Measurements from ENCODE around the gene ATF7. TPM values are rescaled to one million over a fixed set of nuclear protein-coding genes. Genes with fewer than 3 reads are reported as not detected.

Gene ATF7
- total and polyA plus RNA-seq, 9 of the 15 experiments (the other 6 are each of a cell fraction or from before 2014, with no cell fraction given) = 10.6 to 30.4 (median 20.7) TPM

DNA sequence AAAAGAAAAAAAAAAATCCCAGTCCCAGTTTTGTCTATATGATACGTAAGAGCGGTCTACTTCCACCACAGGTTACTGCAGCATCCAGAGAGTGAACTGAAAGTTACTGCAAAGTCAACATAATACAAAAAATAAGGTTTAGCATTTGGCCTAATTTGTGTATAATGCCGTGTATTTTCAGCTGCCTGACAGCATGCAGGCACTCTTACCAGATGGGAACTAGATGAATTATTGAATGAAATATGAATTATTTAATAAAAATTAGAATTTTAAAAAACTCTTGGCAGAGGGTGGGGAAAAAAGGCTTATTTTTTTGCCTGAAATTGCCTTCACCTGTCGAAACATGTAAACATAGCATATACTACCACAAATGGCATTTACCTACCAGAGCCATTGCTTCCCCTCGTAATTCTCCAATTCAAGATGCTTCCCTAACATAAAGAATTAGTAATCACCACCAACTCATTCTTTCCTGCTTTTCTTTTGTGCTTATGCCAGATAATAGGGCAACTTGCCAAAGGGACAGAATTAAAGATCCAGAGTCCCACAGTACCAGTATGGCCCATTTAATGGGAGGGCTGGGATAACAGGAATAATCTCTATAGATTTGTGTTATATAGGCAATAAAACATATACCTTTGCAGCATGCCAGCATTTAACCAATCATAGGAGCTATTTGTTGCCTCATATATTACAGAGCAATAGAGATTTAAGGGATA, 31.1 kb downstream of the ATF7 start:
- FAIRE-seq = no peak
- WGBS (ENCODE audit: insufficient coverage, low coverage, missing lambda C conversion rate) = 98% methylated on average over 4 of the region's 5 CpGs
- in situ Hi-C loops (cut with MboI) = no loop called here
- H3K9ac ChIP-seq (ENCODE audit: insufficient read depth in 1 of 2, low read depth in 2 of 2, low read length in 2 of 2) = no peak overlapping the region
- no peaks in the 10 kb centered on the region for H3K27me3 ChIP-seq (ENCODE audit: control insufficient read depth in 2 of 2, insufficient read depth in 2 of 2, low read length in 2 of 2)
- H3K4me2 ChIP-seq (ENCODE audit: insufficient read depth, low read length) = no peak overlapping the region
- H3K79me2 ChIP-seq (ENCODE audit: control insufficient read depth, insufficient read depth, low read length) = no peaks in the 10 kb centered on the region
- ChIA-PET CTCF (ENCODE audit: low intra/inter-chr PET ratio) (no interaction called here), POLR2A (interaction anchor here (1.5 kb wide), 2 partner anchors 14 to 16 kb away, joined by 3 to 4 read pairs; no protein-coding TSS in a partner anchor)
- no peak overlapping the region for H2AFZ ChIP-seq (ENCODE audit: low read depth, low read length)
- H3K9me1 ChIP-seq (ENCODE audit: control insufficient read depth, insufficient read depth, low read length) = no peaks in the 10 kb centered on the region
- no peak overlapping the region for H3K4me3 ChIP-seq
- H3K36me3 ChIP-seq (ENCODE audit: control insufficient read depth, insufficient read depth, low read length) = peaks cover 6% of the 10 kb centered on the region; the same call in 1 of the 3 replicates
- no peaks in the 10 kb centered on the region for H3K9me3 ChIP-seq (replicated peaks; ENCODE audit: control insufficient read depth, insufficient read depth, low read depth, low read length)
- ATAC-seq = no peak
- no peak for DNase-seq (ENCODE audit: extremely low read depth in 1 of 4, low spot score in 3 of 4)
- TF ChIP-seq KLF13 (tag; IDR thresholded peaks at IDR 0.05; ENCODE audit: borderline replicate concordance, low read depth) = no peak
- no peak for TF ChIP-seq MYC (IDR thresholded peaks at IDR 0.05; ENCODE audit: low read depth, low read length)
- TF ChIP-seq MYC (CRISPR knock-in tag; IDR thresholded peaks at IDR 0.05; ENCODE audit: borderline replicate concordance, low read depth) = no peak
- TF ChIP-seq CAMTA2 (CRISPR knock-in tag; conservative IDR thresholded peaks at IDR 0.05) = no peak
- no peak for TF ChIP-seq MIER1 (IDR thresholded peaks at IDR 0.05; ENCODE audit: low read depth)
- no peak for TF ChIP-seq HMG20A (CRISPR knock-in tag; conservative IDR thresholded peaks at IDR 0.05)
- no peak for TF ChIP-seq ILK (tag; IDR thresholded peaks at IDR 0.05; ENCODE audit: borderline replicate concordance, low read depth)
- no peak for TF ChIP-seq RB1 (IDR thresholded peaks at IDR 0.05; ENCODE audit: low read depth)
- TF ChIP-seq, protein P1, sequence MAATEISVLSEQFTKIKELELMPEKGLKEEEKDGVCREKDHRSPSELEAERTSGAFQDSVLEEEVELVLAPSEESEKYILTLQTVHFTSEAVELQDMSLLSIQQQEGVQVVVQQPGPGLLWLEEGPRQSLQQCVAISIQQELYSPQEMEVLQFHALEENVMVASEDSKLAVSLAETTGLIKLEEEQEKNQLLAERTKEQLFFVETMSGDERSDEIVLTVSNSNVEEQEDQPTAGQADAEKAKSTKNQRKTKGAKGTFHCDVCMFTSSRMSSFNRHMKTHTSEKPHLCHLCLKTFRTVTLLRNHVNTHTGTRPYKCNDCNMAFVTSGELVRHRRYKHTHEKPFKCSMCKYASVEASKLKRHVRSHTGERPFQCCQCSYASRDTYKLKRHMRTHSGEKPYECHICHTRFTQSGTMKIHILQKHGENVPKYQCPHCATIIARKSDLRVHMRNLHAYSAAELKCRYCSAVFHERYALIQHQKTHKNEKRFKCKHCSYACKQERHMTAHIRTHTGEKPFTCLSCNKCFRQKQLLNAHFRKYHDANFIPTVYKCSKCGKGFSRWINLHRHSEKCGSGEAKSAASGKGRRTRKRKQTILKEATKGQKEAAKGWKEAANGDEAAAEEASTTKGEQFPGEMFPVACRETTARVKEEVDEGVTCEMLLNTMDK (IDR thresholded peaks at IDR 0.05; ENCODE audit: borderline replicate concordance, insufficient read depth, low read depth, low read length, poor library complexity, severe bottlenecking) = no peak
- no peak for TF ChIP-seq GABPB2 (CRISPR knock-in tag; conservative IDR thresholded peaks at IDR 0.05)
- TF ChIP-seq, protein P2, sequence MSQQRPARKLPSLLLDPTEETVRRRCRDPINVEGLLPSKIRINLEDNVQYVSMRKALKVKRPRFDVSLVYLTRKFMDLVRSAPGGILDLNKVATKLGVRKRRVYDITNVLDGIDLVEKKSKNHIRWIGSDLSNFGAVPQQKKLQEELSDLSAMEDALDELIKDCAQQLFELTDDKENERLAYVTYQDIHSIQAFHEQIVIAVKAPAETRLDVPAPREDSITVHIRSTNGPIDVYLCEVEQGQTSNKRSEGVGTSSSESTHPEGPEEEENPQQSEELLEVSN (IDR thresholded peaks at IDR 0.05; ENCODE audit: borderline replicate concordance in 1 of 2, extremely low read depth in 1 of 2, insufficient read depth in 1 of 2, insufficient read length in 1 of 2, low read depth in 1 of 2, low read length in 1 of 2, poor library complexity in 1 of 2, severe bottlenecking in 1 of 2) = no peak
- H3K4me1 ChIP-seq (replicated peaks in 1 of 2; ENCODE audit: control insufficient read depth in 2 of 2, insufficient read depth in 2 of 2, low read length in 2 of 2) = peaks cover 0 to 7% of the 10 kb centered on the region in 2 experiments; a peak in 1 of 5 replicates
- H4K20me1 ChIP-seq (replicated peaks; ENCODE audit: control insufficient read depth, insufficient read depth, low read length) = no peaks in the 10 kb centered on the region
- H3K27ac ChIP-seq (ENCODE audit: extremely low read depth, low read depth, low read length) = no peak overlapping the region
- intact Hi-C loops (cut with micrococcal nuclease) = no loop called here
- no TSS peak for BruUV-seq (replicated peaks)

Measured in K562 (cell line).